HG03108 (cell line): ENCODE measurements around the gene USP54.

Experiments used
- ATAC-seq: cut with Tn5 transposase; IDR thresholded peaks from one replicate; pipeline ENCODE4 v1.9.1; 2021; ENCODE audit warnings: moderate library complexity; ENCODE audit not compliant: unreplicated experiment

USP54 gene

DNA sequence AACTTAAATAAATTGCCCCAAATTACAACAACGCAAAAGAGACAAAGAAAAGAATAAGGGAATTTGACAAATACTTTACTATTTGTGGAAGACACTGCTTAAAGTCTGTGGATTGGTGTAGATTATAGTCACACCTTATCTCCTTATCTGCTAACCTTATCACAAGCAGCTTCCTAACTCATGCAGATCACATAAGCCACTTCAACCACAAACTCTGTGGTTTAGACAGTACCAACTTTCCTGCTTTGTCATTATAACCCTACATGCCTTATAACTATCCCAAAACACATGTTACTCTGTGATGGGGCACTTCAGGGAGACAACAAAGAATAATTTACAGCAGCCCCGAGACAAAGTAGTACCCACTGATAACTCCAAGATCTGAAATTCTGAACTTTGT, 53.9 kb downstream of the USP54 start:
- no peak for ATAC-seq

- no peak for ATAC-seq
Measured at GRCh38 chr10:73534857-73535256, 56.3 kb downstream of the USP54 start.

GRCh38 chr10:73529089-73529832, 61.9 kb downstream of the USP54 start:
- ATAC-seq: no peak

DNA sequence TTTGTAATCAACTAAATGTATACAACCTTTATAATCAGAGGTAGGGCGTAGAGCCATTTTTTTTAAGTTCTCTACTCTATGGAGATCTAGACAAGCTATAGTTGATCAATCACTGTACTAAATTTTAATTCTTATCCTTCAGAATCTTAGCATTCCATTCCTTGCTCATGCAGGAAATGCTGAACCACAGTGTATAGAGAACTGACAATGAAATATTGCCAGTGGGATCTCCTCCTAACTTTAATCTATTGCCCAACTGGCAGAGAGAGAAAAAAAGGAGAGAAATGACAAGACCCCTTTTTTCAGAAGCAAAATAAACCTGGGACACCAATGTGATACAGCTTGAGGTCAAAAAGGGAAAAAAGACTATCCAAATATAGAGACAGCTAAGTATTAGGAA, 68.9 kb downstream of the USP54 start:
- ATAC-seq: no peak

DNA sequence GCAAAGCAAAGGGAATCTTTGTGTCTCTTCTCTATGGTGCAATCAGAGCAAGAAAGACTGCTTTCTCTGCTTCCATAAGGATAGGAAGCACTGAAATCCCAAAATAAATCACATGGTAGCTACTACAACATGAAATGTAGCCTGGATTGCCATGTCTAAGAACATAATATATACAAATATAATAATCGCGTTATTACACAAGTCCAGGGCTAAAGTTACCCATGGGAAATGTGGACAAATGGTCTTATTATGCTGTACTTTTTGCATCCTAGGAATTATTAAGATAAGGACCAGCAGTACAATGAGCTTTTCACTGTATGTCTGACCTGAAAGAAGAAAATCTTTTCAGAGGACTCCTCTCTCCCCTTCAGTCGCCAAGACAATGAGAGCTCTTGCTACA, 71.8 kb downstream of the USP54 start:
- ATAC-seq: no peak

DNA sequence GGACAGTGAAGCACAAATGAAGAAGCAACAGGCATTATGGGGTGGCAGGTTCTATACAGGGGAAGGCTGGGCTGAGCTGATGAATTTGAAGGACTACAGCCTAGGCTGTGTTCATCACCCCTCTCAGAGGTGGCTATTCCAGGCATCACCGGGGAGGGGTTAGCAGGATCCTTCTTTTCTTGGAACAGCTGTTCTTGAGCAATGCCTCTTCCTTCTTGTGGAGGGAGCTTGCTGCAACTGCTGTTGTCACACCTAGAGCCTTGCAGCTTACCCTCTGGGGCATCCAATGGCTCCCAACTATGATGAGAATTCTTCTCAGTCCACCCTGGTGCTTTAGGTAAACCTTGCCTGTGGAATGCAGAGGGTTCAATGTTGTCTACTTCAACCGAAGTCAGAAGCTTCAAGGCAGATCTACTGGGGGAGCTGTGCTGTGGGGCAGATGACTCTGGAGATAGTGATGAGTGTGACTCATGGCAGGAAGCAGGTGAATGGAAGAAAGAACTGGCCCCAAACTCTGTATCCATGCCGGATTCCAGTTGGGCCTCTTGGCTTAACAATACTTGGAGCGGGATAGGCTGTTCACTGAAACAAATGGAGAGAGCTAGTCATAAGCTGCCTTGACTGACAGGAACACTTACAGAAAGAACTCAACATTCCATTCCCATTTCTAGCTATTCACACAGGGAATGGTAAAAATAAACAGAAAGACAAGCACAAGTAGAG, 73.8 kb downstream of the USP54 start:
- ATAC-seq: no peak

- no peak for ATAC-seq
Measured at GRCh38 chr10:73512207-73512743, 78.9 kb downstream of the USP54 start.

- no peak for ATAC-seq
Measured at GRCh38 chr10:73509695-73510094, 81.4 kb downstream of the USP54 start.

DNA sequence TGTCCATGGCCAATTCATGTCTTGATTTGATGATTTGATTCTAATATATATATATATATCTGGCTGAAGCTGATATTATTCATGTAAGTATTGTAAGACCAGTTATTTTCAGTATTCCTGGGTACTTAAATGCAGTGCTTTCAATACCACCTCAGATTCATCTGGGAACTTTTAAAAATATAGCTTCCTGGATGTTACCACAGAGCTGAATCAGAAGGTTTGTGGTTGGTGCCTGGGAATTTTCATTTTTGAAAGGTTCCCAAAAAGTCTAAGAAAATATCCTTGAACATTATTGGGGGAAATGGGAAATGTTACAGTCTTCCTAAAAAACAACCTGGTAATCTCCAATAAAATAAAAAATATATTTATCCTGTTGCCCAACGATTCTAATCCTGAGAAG, 84.7 kb downstream of the USP54 start:
- ATAC-seq: no peak

GRCh38 chr10:73506074-73506473, 85.1 kb downstream of the USP54 start:
- no peak for ATAC-seq

DNA sequence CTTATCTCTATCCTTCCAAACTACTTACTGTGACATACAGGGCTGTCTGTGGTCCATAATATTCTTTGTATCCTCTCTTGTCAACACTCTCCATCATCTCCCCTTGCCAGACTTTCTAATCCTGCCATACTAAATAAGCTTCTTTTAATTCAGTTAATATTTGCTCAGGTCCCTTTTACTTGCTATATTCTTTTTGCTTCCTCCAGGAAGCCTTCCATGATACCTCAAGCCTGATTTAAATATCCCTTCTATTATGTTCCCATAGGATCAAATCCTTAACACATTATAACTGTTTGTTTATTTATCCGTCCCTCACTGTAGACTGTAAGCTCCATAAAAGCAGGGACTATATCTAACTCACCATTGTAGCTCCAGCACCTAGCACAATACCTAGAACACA, 88.1 kb downstream of the USP54 start:
- ATAC-seq: no peak

DNA sequence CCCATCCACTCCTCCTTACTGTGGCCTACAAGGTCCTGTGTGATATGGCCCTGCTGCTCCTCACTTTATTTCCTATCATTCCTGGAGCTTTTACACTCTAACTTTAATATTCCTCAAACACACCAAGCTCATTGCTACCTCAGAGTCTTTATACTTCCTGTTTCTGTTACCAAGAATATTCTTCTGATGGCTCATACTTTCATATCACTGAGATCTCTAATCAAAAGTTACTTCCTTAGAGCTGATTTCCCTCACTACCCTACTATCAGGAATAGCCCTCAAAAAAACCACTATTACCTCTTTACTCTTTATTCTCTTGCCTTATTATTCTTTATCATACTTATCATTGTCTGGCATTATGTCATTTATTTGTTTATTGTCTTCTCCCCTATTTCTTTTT, 89.5 kb downstream of the USP54 start:
- no peak for ATAC-seq

GRCh38 chr10:73497623-73498022, 93.5 kb downstream of the USP54 start:
- ATAC-seq: no peak

GRCh38 chr10:73495884-73496674, 95.1 kb downstream of the USP54 start, which contains the start of gene PPP3CB:
Gene PPP3CB, minus strand, starts transcription at chr10:73496024. Its CDS starts 135 bp downstream, at chr10:73495889.
- peak; percentile 50 for ATAC-seq

DNA sequence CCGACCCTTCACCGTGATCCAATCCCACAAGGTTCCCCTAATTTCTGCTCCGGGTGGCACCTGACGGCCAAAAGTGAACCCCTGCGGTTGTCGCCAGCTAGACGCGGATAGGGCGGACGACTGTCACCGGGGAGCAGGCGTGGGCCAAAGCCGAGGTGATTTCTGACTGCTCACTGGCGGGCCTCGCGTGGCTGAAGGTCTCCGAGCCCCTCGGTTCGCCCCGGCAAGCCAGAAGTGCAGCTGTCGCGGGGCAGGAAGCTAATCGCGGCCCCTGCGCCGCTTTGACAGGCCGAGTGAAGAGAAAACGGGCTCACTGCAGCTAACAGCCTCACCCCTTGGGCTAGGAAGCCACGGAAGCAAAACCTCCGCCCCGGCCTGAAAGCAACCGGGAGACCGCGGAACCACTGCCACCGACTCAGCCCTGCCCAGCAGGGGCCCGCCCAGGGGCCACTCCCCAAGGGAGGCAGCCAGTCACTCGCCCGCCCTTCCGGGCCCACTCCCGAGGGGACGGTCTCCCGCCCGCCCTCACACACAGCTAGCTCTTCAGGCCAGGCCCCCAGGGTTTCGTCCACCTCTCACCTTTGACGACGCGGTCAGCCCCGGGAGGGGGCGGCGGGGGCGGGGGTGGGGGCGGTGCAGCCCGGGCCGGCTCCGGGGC, 95.8 kb downstream of the USP54 start:
- peak; percentile 88 for ATAC-seq

- ATAC-seq: no peak
Measured at GRCh38 chr10:73494877-73495225, 96.3 kb downstream of the USP54 start.

DNA sequence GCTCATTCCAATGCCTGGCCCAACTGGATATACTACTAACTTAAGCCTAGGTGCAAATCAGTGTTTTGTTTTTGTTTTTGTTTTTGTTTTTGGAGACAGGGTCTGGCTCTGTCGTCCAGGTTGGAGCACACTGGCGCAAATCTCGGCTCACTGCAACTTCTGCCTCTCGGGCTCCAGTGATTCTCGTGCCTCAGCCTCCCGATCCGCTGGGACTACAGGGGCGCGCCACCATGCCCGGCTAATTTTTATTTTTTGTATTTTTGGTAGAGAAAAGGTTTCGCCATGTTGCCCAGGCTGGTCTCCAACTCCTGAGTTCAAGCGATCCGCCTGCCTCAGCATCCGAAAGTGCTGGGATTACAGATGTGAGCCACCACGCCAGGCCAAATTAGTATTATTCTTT, 96.9 kb downstream of the USP54 start:
- ATAC-seq: no peak

DNA sequence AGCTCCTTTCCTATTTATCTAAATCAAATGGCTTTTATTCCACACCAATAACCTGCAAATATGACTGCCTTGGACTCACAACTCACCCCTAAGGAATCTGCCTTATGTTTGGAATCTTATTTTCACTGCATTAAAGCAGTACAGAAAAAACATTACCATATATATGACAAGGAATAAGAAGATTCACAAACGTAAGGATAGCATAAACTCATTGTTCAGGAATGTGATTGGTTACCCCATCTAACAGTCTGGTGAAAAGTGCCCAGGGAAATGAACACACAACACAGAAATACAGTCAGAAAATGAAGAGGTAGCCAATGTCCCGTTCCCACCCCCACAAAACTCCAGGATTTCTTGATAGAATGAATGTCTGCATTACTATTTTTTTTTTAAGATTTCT, 97.4 kb downstream of the USP54 start:
- no peak for ATAC-seq

- ATAC-seq: no peak
Measured at GRCh38 chr10:73486601-73487000, 104.5 kb downstream of the USP54 start.

- ATAC-seq: no peak
Measured at GRCh38 chr10:73485320-73485719, 105.8 kb downstream of the USP54 start.

DNA sequence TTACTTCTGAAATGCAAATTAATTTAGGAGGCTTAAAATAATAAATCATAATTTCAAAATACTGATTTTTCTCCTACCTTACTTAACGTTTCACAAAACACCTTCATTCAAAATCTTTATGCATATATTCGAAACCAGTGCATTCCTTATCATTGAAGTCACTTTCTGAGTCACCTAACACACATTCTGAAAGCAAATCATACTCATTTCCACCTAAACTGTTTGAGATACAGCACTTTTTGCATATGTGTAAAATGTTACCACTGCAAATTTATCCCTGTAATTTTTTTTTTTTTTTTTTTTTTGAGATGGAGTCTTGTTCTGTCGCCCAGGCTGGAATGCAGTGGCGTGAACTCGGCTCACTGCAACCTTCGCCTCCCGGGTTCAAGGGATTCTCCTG, 111.0 kb downstream of the USP54 start:
- no peak for ATAC-seq
